SK-N-SH treated with all-trans-retinoic acid at 6 μM for 48 hours (cell line): Measurements from ENCODE around the gene ADGRL2.
"Not testable (repeated sequence)": the region's sequence is repeated elsewhere in the genome, so short reads cannot be mapped to it uniquely, and the experiment has no call there.

Experiments
- ATAC-seq: fragments of 200-7000 bp; cut with Tn5 transposase; 3 replicates; pipeline ENCODE4 v1.9.1; 2020; ENCODE audit warnings: mild to moderate bottlenecking, moderate library complexity
- ARNTL ChIP-seq: fragments of 450-650 bp; formaldehyde crosslinking; IDR thresholded peaks from 2 replicates; pipeline ENCODE4 v1.5.0; 2020; ENCODE audit warnings: low read depth, mild to moderate bottlenecking, moderate library complexity, borderline replicate concordance
- BACH2 ChIP-seq: fragments of 250-450 bp; sonication (Bioruptor Pico); IDR thresholded peaks from 2 replicates; pipeline ENCODE4 v1.9.0; 2021; ENCODE audit warnings: mild to moderate bottlenecking, borderline replicate concordance
- CREB5 ChIP-seq: fragments of 250-450 bp; sonication (Bioruptor Pico); IDR thresholded peaks from 2 replicates; pipeline ENCODE4 v1.5.1; 2020; ENCODE audit warnings: low read depth, mild to moderate bottlenecking, moderate library complexity
- CSDC2 ChIP-seq: fragments of 250-450 bp; sonication (Bioruptor Pico); IDR thresholded peaks from 2 replicates; pipeline ENCODE4 v1.5.0; 2020; ENCODE audit warnings: mild to moderate bottlenecking, moderate library complexity
- CSRNP3 ChIP-seq: fragments of 250-450 bp; sonication (Bioruptor Pico); IDR thresholded peaks from 2 replicates; pipeline ENCODE4 v1.5.1; 2021; ENCODE audit warnings: mild to moderate bottlenecking, moderate library complexity
- ESRRG ChIP-seq: fragments of 250-450 bp; sonication (Bioruptor Pico); IDR thresholded peaks from 2 replicates; pipeline ENCODE4 v1.6.1; 2021; ENCODE audit warnings: mild to moderate bottlenecking
- ISL1 ChIP-seq: fragments of 250-450 bp; sonication (Bioruptor Pico); IDR thresholded peaks from 2 replicates; pipeline ENCODE4 v2.1.2; 2022; ENCODE audit warnings: mild to moderate bottlenecking, moderate library complexity
- OSR1 ChIP-seq: fragments of 250-450 bp; sonication (Bioruptor Pico); IDR thresholded peaks from 2 replicates; pipeline ENCODE4 v1.8.0; 2022; ENCODE audit warnings: moderate library complexity, mild to moderate bottlenecking, inconsistent platforms
- PATZ1 ChIP-seq: fragments of 250-450 bp; sonication (Bioruptor Pico); IDR thresholded peaks from 2 replicates; pipeline ENCODE4 v1.8.0; 2020; ENCODE audit warnings: mild to moderate bottlenecking, moderate library complexity, borderline replicate concordance
- POU6F1 ChIP-seq: fragments of 250-450 bp; sonication (Bioruptor Pico); IDR thresholded peaks from 2 replicates; pipeline ENCODE4 v1.8.0; 2021; ENCODE audit warnings: low read depth, mild to moderate bottlenecking, moderate library complexity, borderline replicate concordance
- RARB ChIP-seq: fragments of 250-450 bp; sonication (Bioruptor Pico); IDR thresholded peaks from 2 replicates; pipeline ENCODE4 v1.8.0; 2021; ENCODE audit warnings: mild to moderate bottlenecking, moderate library complexity
- SNAI2 ChIP-seq: fragments of 250-450 bp; sonication (Bioruptor Pico); IDR thresholded peaks from 2 replicates; pipeline ENCODE4 v1.5.0; 2020; ENCODE audit warnings: mild to moderate bottlenecking, moderate library complexity
- TCF4 ChIP-seq: fragments of 250-450 bp; sonication (Bioruptor Pico); IDR thresholded peaks from 2 replicates; pipeline ENCODE4 v1.8.0; 2021; ENCODE audit warnings: mild to moderate bottlenecking, moderate library complexity, borderline replicate concordance
- TOX ChIP-seq: fragments of 250-450 bp; sonication (Bioruptor Pico); IDR thresholded peaks from 2 replicates; pipeline ENCODE4 v1.8.0; 2021; ENCODE audit warnings: mild to moderate bottlenecking, moderate library complexity, borderline replicate concordance
- ZFP30 ChIP-seq: fragments of 450-650 bp; formaldehyde crosslinking; IDR thresholded peaks from 2 replicates; pipeline ENCODE4 v1.5.0; 2022; ENCODE audit warnings: mild to moderate bottlenecking, moderate library complexity
- ZNF565 ChIP-seq: fragments of 450-650 bp; formaldehyde crosslinking; conservative IDR thresholded peaks from 2 replicates; pipeline ENCODE4 v1.5.0; 2020; ENCODE audit warnings: low read depth, mild to moderate bottlenecking, moderate library complexity
- ZNF70 ChIP-seq: fragments of 450-650 bp; formaldehyde crosslinking; IDR thresholded peaks from 2 replicates; pipeline ENCODE4 v1.5.0; 2020; ENCODE audit warnings: mild to moderate bottlenecking, moderate library complexity
- ZNF8 ChIP-seq: fragments of 450-650 bp; formaldehyde crosslinking; IDR thresholded peaks from 2 replicates; pipeline ENCODE4 v1.5.0; 2020; ENCODE audit warnings: mild to moderate bottlenecking, moderate library complexity

Gene ADGRL2

GRCh38 chr1:81885291-81885690 is 84.6 kb downstream of the ADGRL2 start:
- ATAC-seq = no peak
- TF ChIP-seq TOX (CRISPR knock-in tag) (no peak), ARNTL (CRISPR knock-in tag) (no peak), ZFP30 (no peak), ZNF70 (CRISPR knock-in tag) (no peak), ISL1 (no peak), CSDC2 (CRISPR knock-in tag) (no peak), ZNF8 (CRISPR knock-in tag) (no peak), SNAI2 (no peak), OSR1 (CRISPR knock-in tag) (no peak), POU6F1 (CRISPR knock-in tag) (no peak), RARB (CRISPR knock-in tag) (no peak), BACH2 (CRISPR knock-in tag) (no peak), ESRRG (CRISPR knock-in tag) (no peak)

GRCh38 chr1:81886292-81886691 is 85.6 kb downstream of the ADGRL2 start:
- ATAC-seq = not testable (repeated sequence)

- TF ChIP-seq ZFP30 (no peak), CSRNP3 (CRISPR knock-in tag) (no peak), ARNTL (CRISPR knock-in tag) (no peak), ZNF565 (no peak), CSDC2 (CRISPR knock-in tag) (no peak), ESRRG (CRISPR knock-in tag) (no peak), OSR1 (CRISPR knock-in tag) (no peak)
- ATAC-seq = peak; percentile 67
Measured at GRCh38 chr1:81887421-81888144, 86.8 kb downstream of the ADGRL2 start.

GRCh38 chr1:81889166-81889565 is 88.4 kb downstream of the ADGRL2 start:
- TF ChIP-seq CREB5 (CRISPR knock-in tag) = no peak
- no peak for TF ChIP-seq ARNTL (CRISPR knock-in tag)
- no peak for TF ChIP-seq ESRRG (CRISPR knock-in tag)
- no peak for TF ChIP-seq ZNF70 (CRISPR knock-in tag)
- TF ChIP-seq CSRNP3 (CRISPR knock-in tag) = no peak
- TF ChIP-seq TOX (CRISPR knock-in tag) = no peak
- TF ChIP-seq TCF4 (CRISPR knock-in tag) = no peak
- TF ChIP-seq ZNF8 (CRISPR knock-in tag) = no peak
- TF ChIP-seq BACH2 (CRISPR knock-in tag) = no peak
- TF ChIP-seq ISL1 = no peak
- TF ChIP-seq OSR1 (CRISPR knock-in tag) = no peak
- no peak for TF ChIP-seq CSDC2 (CRISPR knock-in tag)
- no peak for TF ChIP-seq ZNF565
- TF ChIP-seq PATZ1 (CRISPR knock-in tag) = no peak
- no peak for ATAC-seq
